C4-2B (cell line): ENCODE data around the gene FCMR.

Experiments used
- CTCF ChIP-seq: fragments of 450-650 bp; conservative IDR thresholded peaks from 2 replicates; pipeline ENCODE4 v1.5.1; 2017; ENCODE audit warnings: mild to moderate bottlenecking
- ZFX ChIP-seq: fragments of 450-650 bp; IDR thresholded peaks from 2 replicates; pipeline ENCODE4 v1.6.1; 2017

GRCh38 chr1:206915030-206915735, 6.6 kb downstream of the FCMR start:
- TF ChIP-seq CTCF (no peak), ZFX (no peak)
